Measurements from ENCODE around the gene C22orf23. TPM values are rescaled to one million over a fixed set of nuclear protein-coding genes. Genes with fewer than 3 reads are reported as not detected.

Gene C22orf23
- total RNA-seq, 2 experiments from 2014 or later = not detected

DNA sequence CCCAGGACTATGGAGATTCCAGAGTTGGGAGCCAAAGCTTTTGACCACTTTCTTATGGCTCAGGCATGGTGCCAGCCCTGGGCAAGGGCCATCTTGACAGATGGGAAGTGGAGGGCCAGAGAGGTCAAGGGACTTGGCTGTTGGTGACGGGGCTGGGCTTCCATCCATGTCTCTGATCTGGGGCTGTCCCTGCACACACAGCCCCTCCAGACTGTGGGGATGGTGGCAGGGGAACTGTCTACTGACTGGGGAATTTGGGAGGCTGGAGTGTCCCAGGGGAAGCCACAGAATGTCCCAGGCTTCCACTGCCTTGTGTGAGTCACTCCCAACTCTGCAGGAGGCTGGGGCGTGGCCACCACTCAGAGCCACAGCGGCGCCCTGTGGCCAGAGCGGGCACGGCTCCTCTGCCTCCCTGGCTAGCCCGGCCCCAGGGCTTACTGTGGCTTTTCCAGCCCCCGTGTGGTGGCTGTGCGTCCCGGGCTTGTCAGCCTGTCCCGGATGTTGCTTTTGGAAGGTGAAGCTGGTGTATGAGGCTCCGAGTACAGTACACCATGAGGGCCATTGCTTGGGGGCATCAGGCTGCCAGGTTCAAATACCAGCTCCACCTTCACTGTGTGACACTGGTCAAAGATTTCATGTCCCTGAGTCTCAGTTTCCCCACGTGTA lies 19.6 kb downstream of the C22orf23 start:
- ATAC-seq (peak; percentile 100), DNase-seq (peak; percentile 92)
- intact Hi-C loops (cut with micrococcal nuclease) = loop anchor here (5.0 kb wide), 1 partner anchor 117 kb away; no protein-coding TSS in a partner anchor
- H3K9me3 Mint-ChIP-seq = no peaks in the 10 kb centered on the region
- no peaks in the 10 kb centered on the region for H3K27me3 Mint-ChIP-seq
- peaks cover 2% of the 10 kb centered on the region for H3K36me3 Mint-ChIP-seq (ENCODE audit: low read depth)
- no peak overlapping the region for H3K4me3 Mint-ChIP-seq
- H3K27ac Mint-ChIP-seq = peak overlapping the region; percentile 25
- TF ChIP-seq CTCF (IDR thresholded peaks at IDR 0.05) = peak; percentile 96
- peaks cover 9% of the 10 kb centered on the region for H3K4me1 Mint-ChIP-seq (ENCODE audit: low read depth)
- CTCF ChIA-PET = interaction anchor here (0.6 to 1.9 kb wide), 24 partner anchors 9 to 327 kb away, joined by 3 to 20 read pairs (median 5); partner anchors contain the start of gene MICALL1
- POLR2A ChIA-PET = interaction anchor here (0.6 to 1.1 kb wide), 3 partner anchors 19 to 28 kb away, joined by 3 to 4 read pairs (median 4); partner anchors contain the start of gene MICALL1

DNA sequence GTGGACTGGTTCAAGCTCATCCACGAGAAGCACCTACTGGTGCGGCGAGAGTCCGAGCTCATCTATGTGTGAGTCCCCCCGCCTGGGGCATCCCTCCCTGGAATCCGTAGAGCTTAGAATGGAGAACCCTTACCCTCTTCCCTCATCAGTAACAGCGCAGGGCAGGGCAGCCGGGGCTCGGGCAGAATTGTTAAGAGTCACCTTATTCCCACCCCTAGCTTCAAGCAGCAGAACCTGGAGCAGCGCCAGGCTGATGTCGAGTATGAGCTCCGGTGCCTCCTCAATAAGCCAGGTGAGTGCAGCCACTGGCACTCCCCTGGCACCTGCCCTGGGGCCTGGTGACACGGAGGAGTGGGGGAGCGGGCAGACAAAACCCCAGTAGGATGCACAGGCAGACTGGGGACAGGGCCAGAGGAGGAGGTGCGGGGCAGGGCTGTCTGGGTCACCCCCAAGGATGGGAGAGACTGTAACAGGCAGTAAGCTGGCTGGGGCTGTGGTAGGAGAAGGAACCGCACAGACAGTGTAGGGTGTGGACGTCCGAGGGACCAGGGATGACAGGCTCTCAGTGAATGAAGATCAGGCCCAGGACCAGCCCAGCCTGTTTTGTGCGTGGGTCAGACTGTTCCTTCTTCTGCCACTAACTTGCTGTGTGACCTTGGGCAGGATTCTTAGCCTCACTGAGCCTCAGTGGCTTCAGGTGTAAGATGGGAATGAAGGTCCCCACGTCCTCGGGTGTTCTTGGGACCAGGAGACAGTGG lies 20.4 kb downstream of the C22orf23 start:
- ATAC-seq (no peak), DNase-seq (no peak)
- no peak overlapping the region for H3K27ac Mint-ChIP-seq
- H3K4me3 Mint-ChIP-seq = no peak overlapping the region
- ChIA-PET POLR2A (interaction anchor here (1.3 kb wide), 1 partner anchor 9 kb away, joined by 4 read pairs; no protein-coding TSS in a partner anchor), CTCF (interaction anchor here (0.6 to 1.9 kb wide), 8 partner anchors 9 to 116 kb away, joined by 3 to 20 read pairs (median 6); no protein-coding TSS in a partner anchor)
- H3K27me3 Mint-ChIP-seq = no peaks in the 10 kb centered on the region
- intact Hi-C loops (cut with micrococcal nuclease) = loop anchor here (5.0 kb wide), 1 partner anchor 116 kb away; no protein-coding TSS in a partner anchor
- peaks cover 9% of the 10 kb centered on the region for H3K4me1 Mint-ChIP-seq (ENCODE audit: low read depth)
- no peaks in the 10 kb centered on the region for H3K9me3 Mint-ChIP-seq
- no peak for TF ChIP-seq CTCF (IDR thresholded peaks at IDR 0.05)
- H3K36me3 Mint-ChIP-seq (ENCODE audit: low read depth) = peaks cover 2% of the 10 kb centered on the region

DNA sequence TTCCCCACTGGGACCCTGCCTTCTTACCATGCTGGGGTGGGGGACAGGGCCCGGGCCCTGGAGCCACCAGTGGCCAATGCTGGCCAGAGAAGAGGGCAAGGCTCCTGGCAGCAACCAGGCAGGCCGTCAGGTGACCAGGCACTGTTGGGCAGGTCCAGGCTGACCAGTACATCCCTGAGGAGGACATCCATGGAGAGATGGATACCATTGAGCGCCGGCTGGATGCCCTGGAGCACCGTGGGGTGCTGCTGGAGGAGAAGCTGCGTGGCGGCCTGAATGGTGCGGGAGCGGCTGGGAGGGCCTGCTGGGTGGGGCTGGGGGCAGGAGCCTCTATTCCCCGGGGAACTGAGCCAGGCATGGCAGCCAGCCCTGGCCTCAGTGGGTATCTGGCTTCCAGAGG lies 21.0 kb downstream of the C22orf23 start:
- peaks cover 2% of the 10 kb centered on the region for H3K36me3 Mint-ChIP-seq (ENCODE audit: low read depth)
- POLR2A ChIA-PET = interaction anchor here (0.6 to 1.3 kb wide), 2 partner anchors 8 to 720 kb away, joined by 3 to 4 read pairs; no protein-coding TSS in a partner anchor
- DNase-seq (no peak), ATAC-seq (no peak)
- H3K4me3 Mint-ChIP-seq = no peak overlapping the region
- no peak overlapping the region for H3K27ac Mint-ChIP-seq
- H3K27me3 Mint-ChIP-seq = no peaks in the 10 kb centered on the region
- no peak for TF ChIP-seq CTCF (IDR thresholded peaks at IDR 0.05)
- H3K4me1 Mint-ChIP-seq (ENCODE audit: low read depth) = peaks cover 9% of the 10 kb centered on the region
- no peaks in the 10 kb centered on the region for H3K9me3 Mint-ChIP-seq
- CTCF ChIA-PET = interaction anchor here (1.0 to 1.1 kb wide), 3 partner anchors 9 to 115 kb away, joined by 3 to 7 read pairs (median 4); no protein-coding TSS in a partner anchor
- intact Hi-C loops (cut with micrococcal nuclease) = loop anchor here (5.0 kb wide), 1 partner anchor 115 kb away; no protein-coding TSS in a partner anchor

DNA sequence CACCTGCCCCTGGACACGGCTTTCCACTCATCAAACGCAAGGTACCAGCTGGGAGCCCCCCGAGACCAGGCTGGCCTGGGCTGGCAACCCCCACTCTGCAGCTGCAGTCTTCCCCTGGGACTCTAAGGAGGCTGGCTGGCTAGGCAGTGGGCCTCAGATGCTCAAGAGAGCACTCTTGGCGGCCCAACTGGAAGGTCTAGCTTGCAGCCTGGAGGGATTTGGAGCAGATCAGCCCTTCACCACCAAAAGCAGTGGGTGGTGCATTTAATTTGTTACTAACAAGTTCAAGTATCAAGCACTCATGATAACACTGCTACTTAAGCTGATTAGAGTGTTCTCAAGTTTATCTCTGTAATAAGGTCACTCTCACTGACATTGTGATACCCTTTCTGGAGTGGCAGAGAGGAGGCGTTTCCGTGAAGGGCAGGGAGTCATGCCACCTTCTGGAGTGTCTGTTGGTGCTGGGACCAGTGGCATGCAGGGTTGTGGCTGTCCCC lies 21.5 kb downstream of the C22orf23 start:
- Mint-ChIP-seq H3K4me3 (no peak overlapping the region), H3K27me3 (no peaks in the 10 kb centered on the region), H3K27ac (no peak overlapping the region), H3K36me3 (ENCODE audit: low read depth) (peaks cover 2% of the 10 kb centered on the region), H3K9me3 (no peaks in the 10 kb centered on the region), H3K4me1 (ENCODE audit: low read depth) (peaks cover 9% of the 10 kb centered on the region)
- DNase-seq = no peak
- CTCF ChIA-PET = interaction anchor here (1.1 to 1.4 kb wide), 3 partner anchors 21 to 114 kb away, joined by 4 to 7 read pairs (median 4); partner anchors contain the start of genes C22orf23 and POLR2F
- intact Hi-C loops (cut with micrococcal nuclease) = loop anchor here (5.0 kb wide), 1 partner anchor 115 kb away; no protein-coding TSS in a partner anchor
- POLR2A ChIA-PET = interaction anchor here (0.6 to 1.3 kb wide), 2 partner anchors 8 to 721 kb away, joined by 3 to 4 read pairs; no protein-coding TSS in a partner anchor
- no peak for ATAC-seq
- TF ChIP-seq CTCF (IDR thresholded peaks at IDR 0.05) = no peak

Measured in activated CD8-positive, alpha-beta T cell treated with anti-CD3 and anti-CD28 coated beads for 36 hours (primary cell).